GM21717 (cell line): Measurements from ENCODE around the gene S100G.
"Not testable (repeated sequence)": the region's sequence is repeated elsewhere in the genome, so short reads cannot be mapped to it uniquely, and the experiment has no call there.

Experiments
- ATAC-seq: cut with Tn5 transposase; IDR thresholded peaks from one replicate; pipeline ENCODE4 v1.9.1; 2021; ENCODE audit warnings: mild to moderate bottlenecking, moderate library complexity; ENCODE audit not compliant: unreplicated experiment

Gene S100G

DNA sequence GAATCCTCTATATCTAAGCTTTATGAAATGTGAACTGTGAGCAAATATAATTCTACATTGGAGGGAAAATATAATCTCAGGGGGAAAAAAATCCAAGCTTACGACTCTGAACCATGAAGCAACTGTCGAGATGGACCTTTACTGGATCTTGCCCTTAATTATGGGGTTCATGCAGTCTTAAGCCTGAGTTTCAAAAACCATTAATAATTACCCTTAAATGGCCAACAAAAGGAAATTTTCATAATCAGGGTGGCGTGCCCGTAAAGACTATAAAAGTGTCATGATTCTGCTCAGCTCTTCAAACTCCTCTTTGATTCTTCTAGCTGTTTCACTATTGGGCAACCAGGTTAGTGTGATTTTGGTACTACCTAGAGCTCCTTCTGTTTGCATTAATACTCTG is at the start of gene S100G:
S100G (plus strand) TSS at position 301 of the 400 bp plus-strand sequence. CDS start 849 bp downstream, outside the sequence.
- no peak for ATAC-seq

GRCh38 chrX:16601885-16602284 is 48.1 kb upstream of the S100G start:
- ATAC-seq, result no peak

- ATAC-seq, result not testable (repeated sequence)
Observed at GRCh38 chrX:16603235-16603634, 46.7 kb upstream of the S100G start.

- no peak for ATAC-seq
Observed at GRCh38 chrX:16603822-16604221, 46.1 kb upstream of the S100G start.

DNA sequence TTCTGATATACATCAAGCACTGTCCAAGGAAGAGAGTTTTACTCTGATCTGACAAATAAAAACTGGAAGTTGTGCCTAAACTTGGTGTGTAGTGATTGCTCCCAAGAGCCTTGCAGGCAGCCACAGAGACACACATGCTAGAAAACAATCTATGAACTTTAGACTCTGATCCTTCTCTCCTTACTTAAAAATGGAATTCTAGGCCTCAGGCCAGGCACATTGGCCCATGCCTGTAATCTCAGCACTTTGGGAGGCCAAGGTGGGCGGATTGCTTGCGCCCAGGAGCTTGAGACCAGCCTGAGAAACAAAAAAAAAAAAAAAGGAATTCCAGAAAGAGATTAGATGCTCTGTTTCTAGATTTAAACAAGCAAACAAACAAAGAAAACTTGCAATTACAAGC is 45.6 kb upstream of the S100G start:
- no peak for ATAC-seq

- ATAC-seq, result no peak
Observed at GRCh38 chrX:16606142-16606720, 43.7 kb upstream of the S100G start.

GRCh38 chrX:16610121-16610621 is 39.8 kb upstream of the S100G start:
- ATAC-seq, result no peak

DNA sequence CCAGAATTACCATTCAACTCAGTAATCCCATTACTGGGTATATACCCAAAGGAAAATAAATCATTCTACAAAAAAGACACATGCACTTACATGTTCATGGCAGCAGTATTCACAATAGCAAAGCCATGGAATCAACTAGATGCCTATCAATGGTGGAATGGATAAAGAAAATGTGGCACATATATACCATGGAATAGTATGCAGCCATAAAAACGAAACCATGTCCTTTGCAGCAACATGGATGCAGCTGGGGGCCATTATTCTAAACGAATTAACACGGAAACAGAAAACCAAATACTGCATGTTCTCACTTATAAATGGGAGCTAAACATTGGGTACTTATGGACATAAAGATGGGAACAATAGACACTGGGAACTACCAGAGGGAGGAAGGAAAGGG is 39.3 kb upstream of the S100G start:
- ATAC-seq, result not testable (repeated sequence)

DNA sequence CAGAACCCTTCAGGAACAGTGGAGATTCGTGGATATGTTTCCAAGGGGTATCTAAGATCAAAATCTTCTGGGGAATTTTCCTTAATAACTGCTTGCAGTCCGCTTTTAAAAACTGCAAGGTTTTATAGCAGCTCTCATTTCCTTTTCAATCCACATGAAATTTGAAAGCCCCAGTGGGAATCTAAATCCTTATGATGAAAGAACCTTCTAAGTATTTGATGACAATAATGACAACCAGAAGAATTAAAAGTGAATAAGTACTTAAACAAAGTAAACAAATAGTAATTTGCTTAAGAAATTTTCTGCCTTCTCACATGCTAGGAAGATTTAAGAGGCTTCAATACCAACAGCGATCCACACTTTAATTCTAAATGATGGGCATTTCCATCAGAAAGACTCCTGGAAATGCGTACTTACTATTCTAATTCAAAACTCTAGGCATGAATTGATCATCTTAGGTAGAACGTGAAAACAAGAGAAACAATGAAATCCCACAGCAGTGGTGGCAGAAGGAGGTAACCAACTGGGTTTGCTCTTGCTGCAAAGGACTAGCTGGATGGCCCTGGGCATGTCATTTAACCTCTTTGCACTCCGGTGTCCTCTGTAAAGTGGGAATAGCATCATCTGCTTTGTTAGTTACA is 37.6 kb upstream of the S100G start:
- no peak for ATAC-seq

DNA sequence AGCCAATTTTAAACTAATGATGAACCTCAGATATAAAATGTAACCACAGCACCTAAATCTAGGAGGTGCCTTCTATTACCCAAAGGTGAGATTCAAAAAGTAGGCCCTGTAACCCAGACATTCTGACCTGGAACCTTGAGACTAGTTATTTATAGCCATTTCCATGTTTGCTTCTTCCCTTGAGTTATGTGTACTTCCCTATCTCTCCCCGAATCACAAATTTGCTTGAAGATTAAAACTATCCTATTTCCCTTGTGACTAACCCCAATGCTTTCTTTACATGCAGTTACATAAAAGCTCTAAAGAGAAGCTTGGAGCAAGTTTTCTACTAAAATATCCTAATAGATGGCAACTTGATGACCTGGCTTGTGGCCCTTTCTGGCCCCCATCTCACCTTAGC is 32.6 kb upstream of the S100G start:
- no peak for ATAC-seq

- no peak for ATAC-seq
Observed at GRCh38 chrX:16618422-16618821, 31.5 kb upstream of the S100G start.

GRCh38 chrX:16619024-16619423 is 30.9 kb upstream of the S100G start:
- no peak for ATAC-seq

DNA sequence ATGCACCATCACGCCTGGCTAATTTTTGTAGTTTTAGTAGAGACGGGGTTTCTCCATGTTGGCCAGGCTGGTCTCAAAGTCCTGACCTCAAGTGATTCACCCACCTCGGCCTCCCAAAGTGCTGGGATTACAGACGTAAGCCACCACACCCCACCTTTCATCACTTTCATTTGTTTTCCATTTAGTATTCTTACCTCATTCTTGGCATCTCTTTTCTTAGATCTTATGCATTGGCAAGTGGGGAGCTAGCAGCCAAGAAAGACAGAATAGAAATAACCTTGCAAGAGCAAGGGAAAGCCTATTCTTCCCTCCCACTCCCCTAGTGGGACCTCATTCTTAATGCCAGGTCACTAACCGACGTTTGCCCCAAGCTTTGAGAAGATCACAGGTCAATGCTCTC is 21.4 kb upstream of the S100G start:
- ATAC-seq, result not testable (repeated sequence)

DNA sequence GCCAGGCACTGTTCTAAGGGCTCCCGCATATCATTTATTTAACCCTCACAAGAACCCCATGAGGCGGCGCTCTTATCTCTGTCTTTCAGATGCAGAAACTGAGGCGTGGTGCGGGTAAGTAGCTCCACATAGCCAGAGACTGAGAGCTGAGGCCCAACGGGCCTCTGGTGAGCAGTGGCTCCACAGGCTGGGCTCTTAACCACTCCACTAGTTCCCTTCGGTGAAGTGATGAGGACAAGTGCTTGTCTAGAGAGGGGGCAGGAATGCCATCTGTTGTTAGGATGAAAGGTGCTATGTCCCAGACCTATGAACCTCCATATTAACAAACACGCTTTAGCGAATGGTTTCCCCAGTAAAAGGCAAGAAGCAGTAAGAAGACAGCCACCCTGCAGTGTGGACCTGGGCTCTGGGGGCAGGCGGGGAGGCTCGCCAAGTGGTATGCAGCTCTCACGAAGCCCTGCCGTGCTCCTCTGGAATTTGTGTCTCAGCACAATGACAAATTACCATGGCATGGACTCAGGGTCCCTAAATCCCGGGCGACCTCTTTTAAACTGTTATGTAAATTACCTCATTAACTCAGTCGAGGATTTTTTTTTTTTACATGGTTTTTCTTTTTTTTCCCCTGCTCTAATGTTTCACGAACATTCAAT is 20.9 kb upstream of the S100G start:
- ATAC-seq, result no peak

- no peak for ATAC-seq
Observed at GRCh38 chrX:16629909-16630308, 20.0 kb upstream of the S100G start.

GRCh38 chrX:16633754-16634153 is 16.2 kb upstream of the S100G start:
- no peak for ATAC-seq

DNA sequence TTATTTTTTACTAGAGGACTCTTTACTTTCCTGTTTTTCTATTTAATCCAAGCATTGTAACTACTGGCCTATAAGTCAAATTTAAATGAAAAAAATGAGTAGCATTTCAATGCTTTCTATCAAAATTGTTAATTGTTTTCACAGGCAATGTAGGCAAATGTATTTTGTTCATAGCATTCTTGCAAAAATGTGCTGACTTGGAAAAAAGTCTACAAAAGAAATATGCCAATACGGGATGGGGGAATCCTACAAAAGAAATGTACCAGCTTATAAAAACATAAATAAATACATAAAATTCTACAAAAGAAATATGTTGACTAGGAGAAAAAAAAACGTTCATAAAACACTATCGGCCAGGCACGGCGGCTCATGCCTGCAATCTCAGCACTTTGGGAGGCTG is 14.9 kb upstream of the S100G start:
- no peak for ATAC-seq

- no peak for ATAC-seq
Observed at GRCh38 chrX:16635596-16635995, 14.4 kb upstream of the S100G start.

GRCh38 chrX:16638533-16638932 is 11.4 kb upstream of the S100G start:
- ATAC-seq, result no peak

- no peak for ATAC-seq
Observed at GRCh38 chrX:16639966-16640365, 10.0 kb upstream of the S100G start.

DNA sequence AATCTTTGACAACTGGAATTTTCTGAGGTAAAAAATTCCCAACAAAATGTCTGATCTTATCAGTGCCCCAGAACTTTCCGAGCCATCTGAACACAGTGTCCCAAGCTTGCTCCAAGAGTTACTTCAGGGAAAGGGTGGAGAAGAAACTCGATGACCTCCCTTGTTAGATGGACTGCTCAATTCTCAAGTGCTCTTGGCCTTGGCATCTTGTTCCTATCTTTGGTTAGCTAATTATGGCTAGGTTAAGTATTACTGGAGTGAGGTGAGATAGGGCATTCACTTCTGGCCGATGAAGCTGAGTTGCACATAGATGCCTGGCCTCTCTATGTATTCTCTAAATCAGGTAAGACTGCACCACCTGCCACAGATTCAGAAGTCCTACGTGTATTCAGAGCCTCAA is 9.1 kb upstream of the S100G start:
- no peak for ATAC-seq

GRCh38 chrX:16643176-16643575 is 6.8 kb upstream of the S100G start:
- no peak for ATAC-seq
